H1 (cell line): ENCODE data around the gene ACSF3. TPM values are rescaled to one million over a fixed set of nuclear protein-coding genes. Genes with fewer than 3 reads are reported as not detected.

Source experiments
- ATF2 ChIP-seq: IDR thresholded peaks from 2 replicates; pipeline ENCODE4 v1.6.1; 2012; ENCODE audit warnings: low read length, inconsistent platforms
- CBX8 ChIP-seq: fragments of 300-800, 300-1000 bp; sonication (generic); IDR thresholded peaks from 2 replicates; pipeline ENCODE4 v1.7.1; 2016; ENCODE audit warnings: low read depth, low read length, borderline replicate concordance
- E2F6 ChIP-seq: IDR thresholded peaks from 2 replicates; pipeline ENCODE4 v1.6.1; 2012; ENCODE audit warnings: inconsistent platforms
- EGR1 ChIP-seq: IDR thresholded peaks from 2 replicates; pipeline ENCODE4 v1.6.1; 2011; ENCODE audit warnings: low read depth, low read length, borderline replicate concordance
- TAF1 ChIP-seq: IDR thresholded peaks from 2 replicates; pipeline ENCODE4 v1.6.1; 2011; ENCODE audit warnings: mild to moderate bottlenecking, low read depth, low read length
- YY1 ChIP-seq: IDR thresholded peaks from 2 replicates; pipeline ENCODE4 v1.6.1; 2011; ENCODE audit warnings: low read depth, mild to moderate bottlenecking, low read length
- polyA plus RNA-seq, 7 experiments: library from polyadenylated mRNA; depleted of rRNA in 3 of 7; stranded (reverse) in 5 of 7; unstranded in 2 of 7; fragments of >200 nt in 5 of 7; fragments of 200-250 nt in 2 of 7; gene quantifications; 1 replicate in 5 of 7; 2 replicates in 1 of 7; 4 replicates in 1 of 7; pipeline versions ENCODE4 v1.2.1 to v1.2.3, GENCODE V29; 2011 to 2013; ENCODE audit warnings: missing spikeins in 2 of 7, mixed read lengths in 2 of 7
- total RNA-seq: library from RNA; stranded (reverse); fragmentation: NEBNext Ultra II Directional; extraction: Animal tissue kit (Norgen Biotek cat#: 25700); gene quantifications from 2 replicates; pipeline ENCODE4 v1.2.1, GENCODE V29; 2021

The ACSF3 gene
- total and polyA plus RNA-seq, 2 of the 8 experiments (the other 6 are each of a cell fraction or from before 2014, with no cell fraction given), result 15.6 to 22.9 TPM

DNA sequence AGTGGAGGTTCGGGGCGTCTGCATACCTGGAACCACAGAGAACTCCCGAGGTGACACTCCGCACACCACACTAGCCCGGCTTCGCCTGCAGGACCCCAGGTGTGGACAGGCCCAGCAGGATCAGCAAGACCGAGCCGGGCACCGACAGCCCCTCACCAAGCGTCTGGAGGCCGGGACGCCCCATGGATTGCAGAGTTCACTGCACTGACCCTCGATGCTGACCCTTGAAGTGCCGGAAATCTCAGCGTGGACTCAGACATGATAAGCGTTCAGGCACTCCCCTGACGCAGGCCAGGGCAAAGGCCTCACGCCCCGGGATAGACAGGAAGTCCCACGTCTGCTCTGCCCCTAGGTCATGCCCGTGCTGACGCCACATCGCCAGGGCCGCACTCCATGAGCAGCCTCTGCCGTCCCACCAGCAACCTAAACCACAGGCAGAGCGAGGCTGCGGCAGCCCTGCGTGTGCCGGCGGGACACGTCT is 26.0 kb downstream of the ACSF3 start (continued):
- no peak for TF ChIP-seq EGR1
- TF ChIP-seq CBX8, result no peak
- no peak for TF ChIP-seq ATF2
- TF ChIP-seq YY1, result no peak
- no peak for TF ChIP-seq E2F6
- no peak for TF ChIP-seq TAF1
